ENCODE data around the gene MISP.
A peak's percentile ranks its signal among the peaks of the same experiment; 100 is the strongest.

Gene MISP

GRCh38 chr19:798415-799075, 47.6 kb downstream of the MISP start:
- no peak for DNase-seq

DNA sequence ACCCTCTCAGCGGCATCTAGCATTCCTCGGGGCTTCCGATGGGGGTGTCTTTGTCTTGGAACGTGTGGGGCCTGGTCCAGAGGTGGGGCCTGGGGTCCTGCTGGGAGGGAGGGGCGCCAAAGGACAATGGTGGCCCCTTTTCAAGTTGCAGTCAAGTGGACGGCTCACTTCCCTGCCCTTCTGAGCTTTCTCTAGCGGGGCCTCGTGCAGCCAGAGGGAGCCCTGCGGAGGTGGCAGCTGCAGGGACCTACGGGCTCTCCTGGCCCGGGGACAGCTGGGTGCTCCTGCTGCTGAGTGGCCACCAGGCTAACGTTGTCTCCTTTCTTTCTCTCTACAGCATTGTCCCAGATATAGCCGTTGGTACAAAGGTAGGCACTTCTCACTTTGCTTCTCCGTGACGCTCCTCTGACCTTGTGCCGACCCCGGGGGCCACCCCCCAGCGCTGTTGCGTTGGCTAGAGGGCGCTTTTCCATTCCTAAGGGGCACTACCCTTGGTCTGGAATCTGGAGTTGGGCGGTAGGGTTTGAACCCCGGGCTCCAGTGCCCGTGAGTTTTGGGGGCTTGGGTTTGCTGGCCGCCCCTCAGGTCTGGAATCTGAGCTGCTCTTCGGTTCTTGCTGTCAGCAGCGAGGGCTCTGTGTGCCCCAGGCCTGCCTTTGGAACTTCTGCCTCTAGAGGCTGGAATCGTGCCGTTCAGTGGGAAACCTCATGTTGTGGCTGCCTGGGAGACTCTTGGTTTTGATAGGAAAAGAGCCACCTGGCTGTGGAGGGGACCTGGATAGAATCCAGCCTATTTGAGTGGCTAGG, 48.4 kb downstream of the MISP start:
- DNase-seq: no peak

DNA sequence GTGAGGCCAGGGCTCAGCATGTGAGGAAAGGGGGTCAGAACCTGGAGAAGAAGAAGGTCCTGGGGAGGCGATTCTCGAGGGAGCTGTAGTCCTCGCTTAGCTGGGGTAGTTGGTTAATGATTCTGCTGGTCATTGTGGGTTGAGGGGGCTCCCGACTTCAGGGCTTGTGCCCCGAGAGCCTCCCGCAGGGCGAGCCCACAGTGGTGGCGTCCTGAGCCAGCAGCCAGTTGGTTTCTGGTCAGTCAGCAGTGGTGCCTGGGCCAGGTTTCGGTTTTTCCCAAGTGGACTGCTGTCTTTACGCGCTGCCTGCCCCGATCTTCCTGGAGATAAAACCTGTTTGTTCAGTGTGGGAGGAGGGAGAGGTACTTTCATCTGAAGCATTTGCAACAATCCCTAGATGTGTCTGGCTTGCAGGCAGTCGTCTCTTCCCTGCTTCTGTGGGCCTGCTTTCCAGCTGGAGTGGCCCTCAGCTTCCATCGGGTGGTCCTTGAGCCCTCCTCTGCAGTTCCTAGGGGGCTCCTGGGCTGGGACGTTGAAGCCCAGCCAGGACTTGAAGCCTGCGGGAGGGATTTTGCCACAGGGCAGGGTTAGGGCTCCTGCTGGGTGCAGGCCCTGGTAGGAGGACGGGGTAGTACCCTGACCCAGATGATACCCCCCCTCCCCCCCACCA, 49.6 kb downstream of the MISP start:
- no peak for DNase-seq

DNA sequence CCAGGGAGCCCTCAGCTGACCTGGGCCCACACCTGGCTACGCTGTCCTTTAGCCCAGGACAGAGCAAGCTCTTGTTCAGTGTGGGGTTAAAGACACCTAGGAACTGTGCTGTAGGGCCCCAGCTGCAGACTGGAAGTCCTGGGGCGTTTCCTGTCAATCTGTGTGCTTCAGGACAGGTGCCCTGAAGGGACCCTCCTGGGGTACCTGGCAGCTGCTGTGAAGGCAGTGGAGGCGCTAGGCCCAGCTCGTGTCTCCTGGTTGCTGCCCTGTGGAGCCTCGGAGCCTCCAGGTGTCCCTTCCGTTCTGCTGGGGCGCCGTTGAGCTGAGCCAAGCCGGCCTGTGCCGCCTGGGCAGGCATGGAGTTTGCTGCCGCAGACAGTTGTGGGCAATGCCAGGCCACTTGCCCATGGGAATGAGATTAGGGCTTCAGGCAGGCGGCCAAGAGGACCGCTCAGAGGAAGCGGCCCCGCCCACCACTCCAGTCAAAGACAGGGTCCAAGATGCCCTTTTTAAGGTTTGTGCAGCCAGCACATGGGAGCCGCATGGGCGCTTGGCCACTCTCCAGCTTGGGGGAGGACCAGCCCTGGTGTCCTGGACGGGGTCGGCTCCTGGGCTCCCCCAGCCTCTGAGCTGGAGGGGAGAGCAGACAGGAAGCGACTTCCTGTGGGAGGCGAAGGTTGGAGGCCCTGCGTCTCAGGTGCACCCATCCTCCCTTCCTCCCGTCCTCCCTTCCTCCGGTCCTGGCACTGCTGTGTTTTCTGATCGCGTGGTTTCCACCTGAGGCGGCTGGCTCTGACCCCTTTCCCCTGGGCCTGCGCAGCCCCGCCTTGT, 50.3 kb downstream of the MISP start:
- DNase-seq: peak; percentile 15

DNA sequence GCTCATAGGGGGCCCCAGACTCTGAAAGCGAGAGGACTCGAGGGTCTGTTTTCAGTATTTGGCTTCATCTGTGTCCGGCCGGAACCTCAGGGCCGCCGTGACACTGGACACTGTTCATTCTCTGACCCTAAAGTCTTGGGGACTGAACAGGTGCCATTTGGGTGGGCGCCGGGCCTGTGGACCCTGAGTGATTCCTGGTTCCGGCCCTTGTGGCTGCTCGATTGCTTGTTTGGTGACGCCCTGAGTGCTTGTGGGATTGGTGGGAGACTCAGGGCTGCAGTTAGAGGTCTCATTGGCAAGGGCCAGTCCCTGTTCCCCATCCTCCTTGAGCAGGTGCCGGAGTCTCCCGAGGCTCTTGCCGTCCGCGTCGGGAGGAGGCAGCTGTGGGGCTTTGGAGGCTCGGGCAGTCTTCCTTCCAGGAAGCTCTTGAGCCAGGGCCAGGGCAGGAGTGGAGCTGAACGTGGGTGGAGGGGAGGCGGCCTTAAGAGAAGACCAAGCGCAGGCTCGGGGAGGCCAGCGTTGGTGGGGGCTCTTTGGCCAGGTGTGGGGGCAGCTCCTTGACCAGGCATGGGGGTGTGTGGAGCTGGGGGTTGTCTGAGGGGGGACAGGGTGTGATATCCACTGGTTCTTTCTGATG, 51.1 kb downstream of the MISP start:
- DNase-seq: no peak

- no peak for DNase-seq
Observed at GRCh38 chr19:802498-803098, 51.7 kb downstream of the MISP start.

- no peak for DNase-seq
Observed at GRCh38 chr19:803099-803561, 52.2 kb downstream of the MISP start.

GRCh38 chr19:803686-804418, 52.9 kb downstream of the MISP start:
- no peak for DNase-seq

- DNase-seq: no peak
Observed at GRCh38 chr19:804419-805165, 53.7 kb downstream of the MISP start.

DNA sequence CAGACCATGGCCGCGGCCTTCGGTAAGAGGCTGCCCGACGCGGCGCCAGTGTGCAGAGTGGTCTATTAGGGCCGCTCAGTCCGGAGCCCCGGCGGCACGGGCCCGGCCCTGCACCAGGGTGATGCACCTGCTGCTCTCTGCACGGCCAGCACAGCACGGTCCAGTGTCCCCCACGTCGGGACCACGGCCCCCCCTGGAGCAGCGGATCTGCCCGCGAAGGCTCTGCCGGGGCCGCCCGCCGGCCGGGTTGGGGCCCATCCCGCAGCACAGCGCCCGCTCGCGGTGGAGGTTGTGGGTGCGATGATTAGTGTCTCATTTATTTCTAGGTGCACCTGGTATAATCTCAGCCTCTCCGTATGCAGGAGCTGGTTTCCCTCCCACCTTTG, 54.2 kb downstream of the MISP start:
- DNase-seq: no peak

- no peak for DNase-seq
Observed at GRCh38 chr19:805600-806550, 55.0 kb downstream of the MISP start.

DNA sequence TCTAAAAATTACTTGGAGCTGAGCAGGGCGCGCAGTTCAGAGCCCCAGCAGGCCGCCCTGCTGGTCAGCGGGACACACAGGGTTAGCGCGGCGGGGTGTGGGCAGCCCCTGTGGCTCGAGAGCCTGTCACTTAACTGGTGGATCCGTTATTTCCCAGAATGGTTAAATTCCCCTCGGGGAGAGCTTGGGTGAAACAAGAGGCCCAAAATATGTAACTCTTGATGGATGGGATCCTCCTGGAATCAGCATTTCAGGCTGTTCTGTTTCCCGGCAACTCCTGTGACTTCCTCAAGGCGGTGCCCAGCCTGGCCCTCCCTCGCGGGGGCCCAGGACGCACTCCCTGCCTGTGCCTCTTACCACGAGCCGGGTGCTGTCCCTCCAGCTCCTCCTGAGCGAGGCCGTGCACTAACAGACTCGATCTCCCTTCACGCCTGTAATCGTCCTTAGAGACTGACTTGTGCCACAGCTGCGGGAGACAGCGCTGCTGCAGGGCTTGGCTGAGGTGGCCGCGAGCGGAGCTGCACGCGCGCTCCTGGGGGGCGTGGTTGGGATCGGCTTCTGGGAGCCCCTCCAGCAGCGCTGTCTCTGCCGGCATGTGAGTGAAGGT, 56.0 kb downstream of the MISP start:
- no peak for DNase-seq

DNA sequence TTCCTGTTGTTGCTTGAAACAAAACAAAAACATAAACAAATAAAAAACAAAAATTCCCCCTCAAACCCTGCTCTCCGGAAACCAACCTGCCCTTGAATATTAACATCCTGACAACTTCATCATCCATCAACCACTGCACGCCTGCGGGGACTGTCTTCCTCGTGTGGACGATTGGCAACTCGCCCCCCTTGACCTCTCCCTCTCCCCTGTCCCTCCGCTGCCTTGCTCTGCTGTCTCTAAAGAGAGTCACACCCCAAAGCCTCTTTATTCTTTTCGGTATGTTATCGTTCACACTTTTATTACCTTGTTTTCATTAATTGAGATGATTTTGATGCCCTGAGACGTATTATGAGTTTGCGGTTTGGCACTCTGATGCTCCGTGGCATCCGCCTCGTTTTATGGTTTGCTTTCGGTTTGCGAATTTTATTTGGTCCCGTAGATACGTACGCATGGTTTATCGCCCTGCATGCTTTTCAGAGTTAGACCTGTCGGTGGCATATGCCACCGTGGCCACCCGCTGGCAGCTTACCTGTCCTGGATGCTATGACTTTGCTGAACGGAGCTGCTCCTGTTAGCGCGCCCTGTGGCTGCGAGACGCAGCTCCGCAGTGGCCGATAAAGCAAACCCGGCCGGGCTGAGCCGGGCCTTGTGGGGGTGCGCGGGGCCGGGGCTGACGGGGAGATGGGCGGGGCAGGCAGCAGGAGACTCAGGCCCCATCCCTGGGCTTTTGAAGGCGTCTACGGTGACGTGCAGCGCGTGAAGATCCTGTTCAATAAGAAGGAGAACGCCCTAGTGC, 56.9 kb downstream of the MISP start:
- no peak for DNase-seq

- no peak for DNase-seq
Observed at GRCh38 chr19:808423-808775, 57.5 kb downstream of the MISP start.

DNA sequence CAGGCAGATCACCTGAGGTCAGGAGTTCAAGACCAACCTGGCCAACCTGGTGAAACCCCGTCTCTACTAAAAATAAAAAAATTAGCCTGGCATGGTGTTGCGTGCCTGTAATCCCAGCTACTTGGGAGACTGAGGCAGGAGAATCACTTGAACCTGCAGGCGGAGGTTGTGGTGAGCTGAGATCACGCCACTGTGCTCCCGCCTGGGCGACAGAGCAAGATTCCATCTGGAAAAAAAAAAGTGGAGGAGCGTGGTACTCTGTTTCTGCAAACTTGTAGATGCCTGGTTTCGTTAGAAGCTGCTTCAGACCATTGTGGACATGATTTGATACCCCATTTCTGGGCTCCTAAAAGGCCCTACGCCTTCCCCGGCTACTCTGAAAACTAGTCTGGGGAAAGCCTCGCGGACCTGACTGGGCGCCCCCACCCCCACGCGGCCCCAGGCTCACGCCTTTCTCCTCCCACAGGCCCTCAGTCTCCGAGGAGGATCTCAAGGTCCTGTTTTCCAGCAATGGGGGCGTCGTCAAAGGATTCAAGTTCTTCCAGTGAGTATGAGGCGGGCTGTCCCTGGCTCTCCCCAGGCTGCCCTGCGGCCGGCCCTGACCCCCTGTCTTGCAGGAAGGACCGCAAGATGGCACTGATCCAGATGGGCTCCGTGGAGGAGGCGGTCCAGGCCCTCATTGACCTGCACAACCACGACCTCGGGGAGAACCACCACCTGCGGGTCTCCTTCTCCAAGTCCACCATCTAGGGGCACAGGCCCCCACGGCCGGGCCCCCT, 59.4 kb downstream of the MISP start:
- no peak for DNase-seq

GRCh38 chr19:810883-811489, 60.1 kb downstream of the MISP start:
- no peak for DNase-seq

DNA sequence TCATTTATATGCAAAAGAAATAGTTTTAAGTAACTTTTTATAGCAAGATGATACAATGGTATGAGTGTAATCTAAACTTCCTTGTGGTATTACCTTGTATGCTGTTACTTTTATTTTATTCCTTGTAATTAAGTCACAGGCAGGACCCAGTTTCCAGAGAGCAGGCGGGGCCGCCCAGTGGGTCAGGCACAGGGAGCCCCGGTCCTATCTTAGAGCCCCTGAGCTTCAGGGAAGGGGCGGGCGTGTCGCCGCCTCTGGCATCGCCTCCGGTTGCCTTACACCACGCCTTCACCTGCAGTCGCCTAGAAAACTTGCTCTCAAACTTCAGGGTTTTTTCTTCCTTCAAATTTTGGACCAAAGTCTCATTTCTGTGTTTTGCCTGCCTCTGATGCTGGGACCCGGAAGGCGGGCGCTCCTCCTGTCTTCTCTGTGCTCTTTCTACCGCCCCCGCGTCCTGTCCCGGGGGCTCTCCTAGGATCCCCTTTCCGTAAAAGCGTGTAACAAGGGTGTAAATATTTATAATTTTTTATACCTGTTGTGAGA, 60.7 kb downstream of the MISP start:
- DNase-seq: no peak

All from NCI-H446 treated with DMSO at 0.1 percent for 48 hours (cell line).